Measurements from ENCODE around the gene HPCAL1.

HPCAL1 gene

DNA sequence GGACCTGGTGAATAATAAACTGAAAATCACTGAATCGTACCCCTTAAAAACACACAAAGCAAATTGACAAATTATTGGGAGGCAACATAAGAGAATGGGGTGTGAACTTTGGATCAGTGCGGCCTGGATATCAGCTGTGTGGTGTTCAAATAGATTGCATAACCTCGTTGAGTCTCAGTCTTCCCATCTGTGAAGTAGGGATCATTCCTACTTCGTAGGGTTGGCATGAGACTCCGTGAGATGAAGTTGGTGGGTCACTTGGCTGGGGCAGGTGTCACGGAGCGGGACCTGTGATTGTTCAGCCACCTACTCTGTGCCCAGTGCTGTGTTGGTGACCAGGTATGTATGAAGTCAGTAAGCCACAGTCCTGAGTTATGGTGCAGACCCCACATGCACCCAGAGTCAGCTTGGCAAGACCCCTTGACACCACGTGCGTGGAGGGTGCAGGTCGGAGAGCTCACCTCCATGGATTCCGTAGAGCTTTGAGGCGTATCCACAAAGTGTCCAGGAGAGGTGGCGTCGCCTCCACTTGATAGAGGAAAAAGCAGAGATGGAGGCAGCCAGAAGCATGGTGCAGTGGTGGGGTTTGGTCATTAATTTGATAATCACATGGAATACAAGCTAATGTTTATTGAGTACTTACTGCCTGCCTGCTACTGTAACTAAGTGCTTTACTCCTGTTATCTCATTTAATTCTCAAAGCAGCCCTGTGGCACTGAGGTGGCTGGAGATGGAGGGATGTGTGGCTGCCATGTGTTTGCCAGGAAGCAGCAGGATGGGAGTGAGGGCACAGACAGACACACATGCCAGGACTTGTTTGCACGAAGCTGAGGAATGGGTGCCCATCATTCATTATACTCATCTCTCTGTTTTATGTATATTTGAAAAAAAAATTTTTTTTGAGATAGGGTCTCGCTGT is 35.8 kb downstream of the HPCAL1 start:
- DNase-seq, result no peak

DNA sequence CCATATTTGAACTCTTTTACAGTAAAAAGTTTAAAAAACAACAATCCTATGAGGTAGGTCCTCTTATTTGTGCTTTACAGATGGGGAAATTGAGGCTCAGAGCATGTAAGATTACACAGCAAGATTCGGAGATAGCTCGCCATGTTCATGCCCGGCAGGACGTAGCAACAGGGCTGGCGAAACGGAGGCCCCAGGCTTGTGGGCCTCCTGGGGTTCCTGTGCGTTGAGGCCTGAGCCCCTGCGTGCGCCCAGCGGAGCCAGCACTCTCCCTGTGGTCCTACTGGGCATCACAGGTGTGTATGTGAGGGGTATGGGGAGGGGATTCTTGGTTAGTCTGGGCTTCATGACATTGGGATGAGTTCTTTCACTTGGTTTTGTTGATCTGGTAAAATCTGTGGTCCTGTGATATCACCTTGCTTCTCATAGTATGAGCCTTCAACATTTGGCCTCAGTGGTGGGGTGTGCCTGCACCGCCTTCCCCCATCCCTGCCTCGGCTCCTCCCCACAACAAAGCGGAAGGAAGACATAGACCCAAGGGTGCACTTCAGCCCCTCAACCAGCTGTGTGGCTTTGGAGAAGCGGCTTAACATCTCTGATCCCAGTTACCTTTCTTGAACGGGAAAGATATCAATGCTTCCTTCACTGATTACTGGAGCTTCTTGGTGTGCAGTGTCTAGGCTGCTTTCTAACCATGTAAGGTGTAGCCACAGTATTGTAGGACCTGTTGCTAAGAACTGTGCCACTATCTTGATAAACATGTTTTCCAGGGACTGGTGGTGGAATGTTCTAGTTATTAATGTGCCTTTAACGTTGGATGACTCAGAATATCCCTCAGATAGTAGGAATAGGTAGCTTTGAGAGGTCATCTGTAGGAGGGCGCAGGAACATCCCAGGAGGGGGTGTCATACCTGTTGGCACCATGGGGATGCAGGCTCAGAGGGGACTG is 37.2 kb downstream of the HPCAL1 start:
- DNase-seq, result no peak

DNA sequence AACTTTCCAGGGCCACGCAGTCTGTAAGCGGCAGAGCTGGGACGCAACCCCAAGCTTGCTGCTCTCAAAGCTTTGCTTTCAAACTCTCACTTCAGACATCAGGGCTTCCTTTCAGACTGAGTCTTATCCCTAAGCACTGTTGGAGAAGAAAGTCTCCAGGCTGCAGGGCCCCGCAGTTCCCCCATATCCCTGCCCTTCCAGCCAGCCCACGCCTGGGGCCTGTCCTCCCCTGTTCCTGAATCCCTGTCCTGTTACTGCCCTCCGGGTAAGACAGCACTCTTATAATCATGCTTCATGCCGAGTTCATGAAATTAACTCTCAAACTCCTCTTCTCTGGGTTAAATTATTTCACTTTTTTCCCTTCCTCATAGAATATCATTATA is 37.9 kb downstream of the HPCAL1 start:
- no peak for DNase-seq

DNA sequence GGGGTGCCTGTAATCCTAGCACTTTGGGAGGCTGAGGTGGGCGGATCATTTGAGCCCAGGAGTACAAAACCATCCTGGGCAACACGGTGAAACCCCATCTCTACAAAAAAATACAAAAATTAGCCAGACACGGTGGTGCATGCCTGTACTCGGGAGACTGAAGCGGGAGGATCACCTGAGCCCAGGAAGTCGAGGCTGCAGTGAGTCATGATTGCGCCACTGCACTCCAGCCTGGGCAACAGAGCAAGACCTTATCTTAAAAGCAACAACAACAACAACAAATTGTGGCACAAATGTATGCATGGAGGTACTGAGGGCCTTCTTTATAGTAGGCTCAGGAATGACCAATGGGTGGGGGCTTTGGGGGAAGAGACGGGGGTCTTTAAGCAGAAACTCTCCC is 38.5 kb downstream of the HPCAL1 start:
- no peak for DNase-seq

DNA sequence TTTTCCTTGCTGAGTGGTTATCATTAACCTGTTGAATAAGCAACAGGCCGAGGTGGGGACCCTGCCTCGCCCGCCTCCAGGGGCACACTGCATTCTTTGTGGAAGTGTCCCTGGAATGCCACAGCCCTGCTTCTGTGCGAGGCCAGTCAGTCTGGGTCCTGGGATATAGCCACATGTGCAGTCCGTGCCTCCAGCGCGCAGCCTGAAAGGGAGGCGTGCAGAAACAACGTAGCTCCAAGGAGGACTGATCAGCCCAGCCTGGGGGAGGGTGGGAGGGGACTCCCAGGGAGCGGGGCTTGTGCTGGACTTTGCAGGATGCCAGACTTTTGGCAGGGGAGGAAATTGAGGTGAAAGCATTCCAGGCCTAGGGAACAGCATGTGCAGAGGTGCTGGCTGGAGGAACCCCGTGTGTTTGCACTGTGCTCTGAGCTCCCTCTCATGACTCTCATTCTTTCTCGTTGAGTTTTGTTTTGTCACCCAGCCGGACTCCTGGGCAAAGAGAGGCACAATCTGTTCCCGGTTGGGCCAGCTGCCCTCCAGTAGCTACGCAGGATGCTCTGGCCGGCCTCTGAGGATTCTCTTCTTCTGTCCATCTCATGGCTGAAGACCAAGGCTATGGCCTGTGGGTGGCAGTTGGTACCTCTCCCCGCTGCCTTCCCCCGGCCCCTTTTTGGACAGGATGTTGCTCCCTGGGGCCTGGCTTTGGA is 39.7 kb downstream of the HPCAL1 start:
- no peak for DNase-seq

DNA sequence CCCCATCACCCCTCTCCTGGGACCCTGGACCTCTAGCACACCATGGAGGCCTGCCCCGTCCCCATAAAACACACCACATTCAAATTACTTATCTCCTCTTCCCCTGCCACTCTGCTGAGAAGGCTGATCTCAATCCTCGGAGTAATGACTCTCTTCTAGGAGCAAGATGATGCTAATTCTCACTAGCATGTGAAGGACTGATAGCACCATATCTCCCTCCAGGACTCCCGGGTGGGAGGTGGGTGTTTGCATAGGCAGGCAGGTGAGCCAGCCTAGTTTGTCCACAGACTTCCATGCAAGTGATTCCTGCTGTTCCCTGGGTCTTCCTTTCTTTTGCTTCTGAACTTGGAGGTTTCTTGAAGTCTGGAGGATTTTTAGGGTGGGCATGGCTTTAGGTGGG is 40.5 kb downstream of the HPCAL1 start:
- no peak for DNase-seq

DNA sequence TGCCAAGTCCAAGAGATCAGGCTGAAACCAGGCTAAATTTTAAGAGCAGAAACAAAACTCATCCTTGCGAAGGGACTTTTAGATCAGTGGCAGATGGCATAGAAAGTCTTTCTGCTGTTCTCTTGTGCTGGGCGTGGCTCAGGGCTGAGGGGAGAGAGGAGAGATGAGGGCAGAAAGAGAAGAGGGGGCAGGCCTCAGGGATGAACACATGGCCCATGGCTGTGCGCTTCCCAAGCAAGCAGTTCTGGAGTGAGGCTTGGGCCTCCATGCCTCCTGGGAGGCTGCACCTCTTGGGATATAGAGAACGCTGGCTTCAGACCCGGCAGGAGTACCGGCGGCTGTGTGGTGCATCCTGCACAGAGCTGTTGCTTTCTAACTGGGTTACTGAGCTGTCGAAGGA is 41.0 kb downstream of the HPCAL1 start:
- no peak for DNase-seq

DNA sequence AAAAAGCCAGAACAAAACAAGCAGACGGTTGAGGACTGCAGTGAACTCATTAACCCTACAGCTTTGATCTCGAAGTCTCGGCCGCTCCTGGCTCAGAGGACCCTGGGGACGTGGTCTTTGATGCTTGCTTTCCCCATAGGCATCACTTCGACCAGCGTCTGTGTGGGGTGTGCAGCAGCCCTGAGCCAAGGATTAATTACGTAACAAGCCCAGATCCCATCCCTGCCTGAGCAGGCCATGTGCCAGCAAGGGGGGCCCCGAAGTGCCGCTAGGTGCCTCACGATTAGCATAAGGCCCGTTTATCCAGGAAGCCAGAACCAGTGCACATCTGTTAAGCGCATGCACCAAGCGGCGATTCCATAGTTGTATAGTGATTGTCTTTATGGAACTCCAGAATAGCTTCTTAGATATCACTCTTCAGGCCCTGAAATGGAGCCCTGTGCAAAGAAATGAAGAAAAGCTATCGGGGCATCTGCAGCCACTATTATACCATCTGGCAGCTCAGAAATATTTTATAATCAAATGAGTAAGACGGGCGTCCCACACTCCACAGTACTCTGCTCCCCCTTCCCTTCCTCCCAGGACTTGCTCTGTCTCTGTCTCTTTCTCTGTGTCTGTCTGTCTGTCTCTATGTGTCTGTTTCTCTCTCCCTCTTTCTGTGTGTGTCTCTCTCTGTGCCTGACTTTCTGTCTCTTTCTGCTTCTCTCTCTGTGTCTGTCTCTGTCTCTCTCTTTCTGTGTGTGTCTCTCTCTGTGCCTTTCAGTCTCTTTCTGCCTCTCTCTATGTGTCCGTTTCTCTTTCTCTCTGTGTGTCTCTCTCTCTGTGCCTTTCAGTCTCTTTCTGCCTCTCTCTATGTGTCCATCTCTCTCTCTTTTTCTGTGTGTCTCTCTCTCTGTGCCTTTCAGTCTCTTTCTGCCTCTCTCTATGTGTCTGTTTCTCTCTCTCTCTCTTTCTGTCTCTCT is 41.7 kb downstream of the HPCAL1 start:
- peak; percentile 6 for DNase-seq

DNA sequence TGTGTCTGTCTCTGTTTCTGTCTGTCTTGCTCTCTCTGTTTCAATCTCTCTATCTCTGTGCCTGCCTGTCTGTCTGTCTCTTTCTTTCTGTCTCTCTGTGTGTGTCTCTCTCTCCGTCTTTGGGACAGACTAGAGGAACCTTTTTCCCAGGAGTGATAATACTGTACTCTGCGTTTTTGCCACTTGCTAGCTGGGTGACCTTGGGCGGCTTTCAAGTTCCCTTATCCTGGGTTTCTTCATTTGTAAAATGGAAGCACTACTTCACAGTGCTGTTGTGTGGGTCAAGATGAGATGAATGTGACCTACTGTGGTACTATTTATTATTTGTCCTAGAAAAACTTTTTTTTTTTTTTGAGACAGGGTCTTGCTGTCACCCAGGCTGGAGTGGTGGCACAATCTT is 42.4 kb downstream of the HPCAL1 start:
- DNase-seq, result no peak

DNA sequence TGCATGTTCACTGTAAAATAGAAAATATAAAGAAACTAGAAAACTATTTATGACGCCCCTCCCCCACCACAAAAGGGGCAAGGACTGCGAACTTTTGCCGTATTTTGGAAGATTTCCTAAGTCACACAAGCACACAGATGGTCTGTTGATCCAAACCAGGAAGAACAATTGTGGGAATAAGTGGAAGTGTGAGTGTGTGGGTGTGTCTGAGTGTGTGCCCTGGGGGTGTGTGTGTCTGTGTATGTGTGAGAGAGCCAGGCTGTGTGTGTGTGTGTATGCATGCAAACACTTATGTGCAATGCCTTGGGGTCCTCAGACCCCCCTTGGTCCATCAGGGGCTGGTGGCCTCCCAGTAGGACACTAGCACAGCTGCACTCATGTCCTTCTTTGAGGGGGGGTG is 43.1 kb downstream of the HPCAL1 start:
- no peak for DNase-seq

DNA sequence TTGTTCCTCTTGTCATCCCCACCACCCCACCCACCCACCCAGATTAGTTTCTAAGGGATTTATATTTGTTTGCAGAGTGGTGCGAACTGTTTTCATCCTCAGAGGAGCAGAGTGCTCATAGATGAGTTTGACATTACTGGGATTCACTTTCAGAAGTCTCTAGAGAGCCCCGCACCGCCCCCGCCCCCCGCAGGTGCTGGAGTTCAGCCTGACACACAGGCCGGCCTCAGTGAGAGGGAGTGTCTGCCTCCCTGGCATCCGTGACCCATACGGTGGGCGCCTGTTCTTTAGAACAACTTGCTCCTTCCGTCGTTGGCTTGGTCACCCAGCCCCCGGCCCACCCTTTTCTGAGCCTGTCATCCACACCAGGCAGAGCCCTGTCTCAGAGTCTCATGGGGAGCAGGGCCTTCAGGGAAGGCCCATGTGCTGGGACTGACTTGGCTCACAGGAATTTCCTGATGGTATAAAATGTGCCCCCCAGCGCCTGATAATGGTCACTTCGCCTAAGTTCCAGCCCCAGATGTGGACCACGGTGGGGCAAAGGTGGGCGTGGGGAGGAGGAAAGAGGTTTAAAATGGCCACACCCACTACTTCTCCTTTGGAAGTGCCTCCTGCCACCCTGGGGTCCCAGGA is 44.3 kb downstream of the HPCAL1 start:
- DNase-seq, result no peak

DNA sequence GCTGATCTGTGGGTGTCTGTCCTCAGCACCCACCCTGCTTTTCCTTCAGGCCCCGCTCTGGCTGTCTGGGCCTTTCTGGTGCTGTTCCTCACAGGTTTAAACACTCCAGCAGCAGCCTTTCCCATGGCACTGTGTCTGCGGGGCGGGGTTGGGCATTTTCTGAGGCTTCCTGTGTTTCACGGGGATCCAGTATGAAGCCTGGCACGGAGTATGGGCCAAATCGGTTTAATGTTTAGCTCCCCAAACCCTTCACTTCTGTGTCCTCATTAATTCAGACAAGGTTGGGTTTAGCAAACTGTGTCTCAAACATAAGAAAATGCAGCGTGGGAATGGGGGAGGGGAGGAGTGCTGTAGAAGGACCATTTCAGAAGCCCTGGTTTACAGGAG is 44.9 kb downstream of the HPCAL1 start:
- no peak for DNase-seq

DNA sequence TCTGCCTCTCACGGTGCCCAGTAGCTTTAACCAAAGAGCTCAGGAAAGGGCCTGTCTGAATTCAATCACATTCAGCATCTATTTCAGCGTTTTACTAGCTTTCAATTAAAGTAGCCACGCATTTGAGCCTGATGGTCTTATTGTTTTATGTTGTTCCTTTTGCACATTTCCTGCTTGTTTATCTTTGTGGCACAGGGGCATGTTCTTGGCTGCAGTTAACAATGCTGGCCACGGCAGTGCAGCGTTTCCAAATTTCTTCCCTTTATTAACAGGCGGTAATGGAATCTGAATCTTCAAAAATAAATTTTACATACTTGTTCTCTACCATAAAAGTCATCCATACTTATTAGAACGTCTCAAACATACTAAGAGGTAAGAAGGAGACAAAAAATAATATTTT is 46.2 kb downstream of the HPCAL1 start:
- no peak for DNase-seq

DNA sequence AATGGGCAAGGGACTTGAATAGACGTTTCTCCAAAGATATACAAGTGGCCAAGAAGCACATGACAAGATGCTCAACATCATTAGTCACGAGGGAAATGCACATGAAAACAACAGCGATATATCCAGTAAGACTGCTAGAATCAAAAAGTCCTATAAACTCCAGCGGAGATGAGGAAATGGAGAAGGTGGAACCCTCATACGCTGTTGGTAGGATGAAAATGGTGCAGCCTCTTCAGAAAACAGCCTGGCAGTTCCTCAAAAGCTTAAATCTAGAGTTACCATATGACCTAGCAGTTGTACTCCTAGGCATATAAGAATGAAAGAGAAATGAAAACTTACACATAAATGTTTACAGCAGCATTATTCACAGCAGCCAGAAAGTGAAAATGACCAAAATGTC is 48.1 kb downstream of the HPCAL1 start:
- no peak for DNase-seq

DNA sequence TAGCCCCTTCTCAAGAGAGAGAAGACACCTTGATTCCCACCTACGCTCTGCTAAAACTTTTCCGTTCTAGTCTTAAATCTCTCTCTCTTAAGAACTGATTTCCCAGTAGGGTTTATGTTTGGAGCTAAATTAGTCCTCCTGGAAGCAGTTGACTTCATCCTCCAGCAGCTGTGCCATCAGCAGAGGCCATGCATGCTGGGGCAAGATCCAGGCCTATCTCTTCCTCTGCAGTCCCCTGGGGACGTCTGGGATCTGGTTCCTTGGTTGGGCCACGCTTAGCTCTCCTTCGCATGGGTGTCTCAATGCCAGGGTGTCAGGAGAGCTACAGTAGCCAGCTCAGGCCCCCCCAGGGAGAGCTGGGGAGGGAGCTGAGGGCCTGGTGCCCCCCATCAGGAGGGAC is 49.7 kb downstream of the HPCAL1 start:
- no peak for DNase-seq

DNA sequence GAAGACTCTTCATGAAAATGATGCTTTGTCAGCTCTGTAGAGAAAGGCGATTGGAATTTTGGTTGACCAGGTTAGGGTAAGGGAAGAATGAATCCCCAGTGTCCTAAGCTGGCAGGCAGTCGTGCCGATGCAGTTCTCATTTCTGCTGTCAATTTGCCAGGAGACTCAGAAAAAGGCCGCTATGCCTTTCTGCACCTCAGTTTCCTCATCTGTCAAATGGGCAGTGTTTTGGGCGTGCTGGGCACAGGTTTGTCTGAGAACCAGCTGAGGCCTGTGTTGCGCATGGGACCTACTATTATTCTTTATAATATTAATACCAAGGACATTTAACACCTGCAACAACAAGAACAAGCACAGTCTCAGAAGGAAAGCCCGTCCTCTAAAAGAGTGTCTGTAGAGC is 50.3 kb downstream of the HPCAL1 start:
- DNase-seq, result no peak

DNA sequence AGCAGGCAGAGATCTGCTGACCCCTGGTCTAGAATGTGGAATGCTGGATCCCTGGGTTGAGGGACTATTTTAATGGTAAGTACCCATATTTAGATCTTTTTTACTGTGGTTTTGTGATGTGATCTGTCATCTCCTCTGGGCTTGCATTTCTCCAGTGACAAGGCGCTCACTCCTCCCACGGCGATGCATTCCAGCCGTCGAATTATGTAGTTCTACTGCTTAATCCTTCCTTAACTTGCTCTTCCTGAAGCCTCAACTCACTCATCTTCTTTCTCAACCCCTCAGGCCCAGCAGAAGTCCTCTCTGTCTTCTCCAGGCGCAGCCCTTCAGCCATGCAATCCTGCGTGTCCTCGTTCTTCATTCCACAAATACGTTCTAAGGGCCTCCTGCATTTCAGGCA is 51.2 kb downstream of the HPCAL1 start:
- no peak for DNase-seq

DNA sequence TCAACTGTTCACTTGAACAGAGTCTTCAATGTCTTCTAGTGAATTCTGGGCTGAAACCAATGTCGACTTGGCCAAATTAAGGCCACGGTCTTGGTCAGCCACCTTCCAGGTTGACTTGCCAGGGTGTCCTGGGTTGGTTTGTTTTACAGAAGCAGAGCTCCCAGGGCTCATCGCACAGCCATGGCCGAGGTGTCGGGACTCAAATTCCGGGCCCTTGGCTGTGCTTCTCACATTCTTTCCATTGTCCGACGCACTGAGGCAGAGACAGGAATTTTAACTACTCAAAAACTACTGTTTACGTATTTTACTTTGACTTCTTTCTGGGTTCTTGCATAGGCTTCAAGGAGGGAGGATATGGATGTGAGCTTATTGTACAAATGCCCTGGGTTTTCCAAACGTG is 51.7 kb downstream of the HPCAL1 start:
- DNase-seq, result no peak

DNA sequence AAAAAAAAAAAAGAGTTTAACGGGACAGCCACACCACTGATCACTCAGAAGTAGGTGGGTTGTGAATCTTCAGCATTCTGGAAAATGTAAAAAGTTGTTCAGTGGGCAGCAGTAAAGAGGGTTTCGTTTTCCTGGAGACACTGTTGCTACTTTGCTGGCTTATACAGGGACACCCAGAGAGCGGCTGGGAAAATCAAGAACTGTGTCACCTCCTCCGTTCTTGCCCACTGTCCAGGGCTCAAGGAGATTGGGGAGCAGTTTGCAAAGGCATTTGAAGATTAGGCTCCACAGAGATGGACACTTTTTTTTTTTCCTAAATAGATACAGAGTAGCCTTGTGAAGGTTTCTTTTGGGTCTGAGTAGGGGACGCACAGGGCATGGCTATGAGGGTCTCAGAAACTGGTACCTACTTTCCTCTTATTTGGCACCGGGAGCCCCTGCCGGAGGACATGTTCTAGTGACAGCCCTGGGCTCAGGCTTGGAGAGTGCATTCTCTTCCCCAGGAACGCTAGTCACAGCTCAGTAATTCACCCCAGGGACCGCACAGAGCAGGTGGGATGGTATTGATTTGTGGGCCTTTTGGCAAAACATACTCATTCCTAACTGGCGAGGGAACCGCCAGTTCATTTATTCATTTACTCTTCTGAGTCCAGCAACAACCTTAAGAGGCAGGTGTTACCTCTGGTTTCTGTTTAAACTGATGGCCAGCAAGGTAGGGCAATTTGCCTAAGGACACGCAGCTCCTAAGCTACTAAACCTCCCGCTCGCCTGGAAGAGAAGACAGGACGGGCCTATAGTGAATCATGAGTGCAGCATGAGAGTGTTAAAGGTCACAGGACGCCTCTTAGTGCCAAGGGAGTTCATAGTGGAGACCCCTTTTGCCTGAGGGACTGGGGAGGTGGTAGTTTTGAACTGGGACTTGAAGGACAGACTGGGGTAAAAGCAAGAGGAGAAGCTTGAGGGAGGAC is 53.1 kb downstream of the HPCAL1 start:
- DNase-seq, result no peak

DNA sequence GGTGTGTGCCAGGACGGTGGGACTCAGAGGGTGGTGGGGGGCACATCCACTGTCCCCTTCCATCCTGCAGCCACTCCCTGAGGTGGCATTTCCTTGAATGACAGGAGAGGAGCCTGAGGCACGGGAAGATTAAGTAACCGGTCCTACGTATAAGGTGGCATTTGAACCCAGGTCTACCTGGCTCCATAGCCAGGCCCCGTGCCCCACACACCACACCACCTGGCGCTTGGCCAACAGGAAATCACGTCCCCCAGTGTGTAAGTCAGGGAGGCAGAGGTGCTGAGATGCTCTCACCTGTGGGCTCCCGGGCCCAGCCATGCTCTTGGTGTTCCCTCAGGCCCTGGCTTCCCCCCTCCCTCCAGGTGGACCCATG is 53.7 kb downstream of the HPCAL1 start:
- DNase-seq, result no peak

Measured in GF-D8 (cell line).